NCI-H128 (cell line): ENCODE results near the gene TDRD9.
"Not testable (repeated sequence)": the region's sequence is repeated elsewhere in the genome, so short reads cannot be mapped to it uniquely, and the experiment has no call there.

Experiments used
- DNase-seq: peaks from one replicate; lab custom pipeline; 2025; ENCODE audit not compliant: unreplicated experiment; lab: John Stamatoyannopoulos, UW

Gene TDRD9

GRCh38 chr14:103974575-103974974 lies 46.3 kb downstream of the TDRD9 start:
- DNase-seq, result no peak

GRCh38 chr14:103980623-103981238 lies 52.5 kb downstream of the TDRD9 start:
- DNase-seq, result not testable (repeated sequence)

GRCh38 chr14:103984196-103984595 lies 55.9 kb downstream of the TDRD9 start:
- no peak for DNase-seq

- no peak for DNase-seq
Observed at GRCh38 chr14:103989034-103989433, 60.8 kb downstream of the TDRD9 start.

GRCh38 chr14:103989964-103990363 lies 61.7 kb downstream of the TDRD9 start:
- DNase-seq, result no peak

GRCh38 chr14:103994535-103995184 lies 66.4 kb downstream of the TDRD9 start:
- no peak for DNase-seq

GRCh38 chr14:103995876-103996275 lies 67.6 kb downstream of the TDRD9 start:
- no peak for DNase-seq

GRCh38 chr14:103997391-103997790 lies 69.1 kb downstream of the TDRD9 start:
- DNase-seq, result no peak

GRCh38 chr14:103998027-103998426 lies 69.8 kb downstream of the TDRD9 start:
- no peak for DNase-seq

GRCh38 chr14:103999795-104000440 lies 71.7 kb downstream of the TDRD9 start:
- no peak for DNase-seq

- no peak for DNase-seq
Observed at GRCh38 chr14:104001003-104001402, 72.7 kb downstream of the TDRD9 start.

GRCh38 chr14:104003616-104004015 lies 75.4 kb downstream of the TDRD9 start:
- DNase-seq, result no peak

GRCh38 chr14:104004849-104005248 lies 76.6 kb downstream of the TDRD9 start:
- DNase-seq, result no peak

- no peak for DNase-seq
Observed at GRCh38 chr14:104005489-104005888, 77.2 kb downstream of the TDRD9 start.

GRCh38 chr14:104007121-104007520 lies 78.9 kb downstream of the TDRD9 start:
- no peak for DNase-seq

GRCh38 chr14:104009297-104009696 lies 81.0 kb downstream of the TDRD9 start:
- no peak for DNase-seq

GRCh38 chr14:104011824-104012517 lies 83.7 kb downstream of the TDRD9 start:
- DNase-seq, result no peak

- no peak for DNase-seq
Observed at GRCh38 chr14:104014764-104015163, 86.5 kb downstream of the TDRD9 start.

- no peak for DNase-seq
Observed at GRCh38 chr14:104016873-104017650, 88.8 kb downstream of the TDRD9 start.

- DNase-seq, result no peak
Observed at GRCh38 chr14:104019029-104019428, 90.8 kb downstream of the TDRD9 start.

GRCh38 chr14:104019806-104020205 lies 91.5 kb downstream of the TDRD9 start:
- DNase-seq, result no peak
